Effector CD4-positive, alpha-beta T cell (primary cell): ENCODE measurements around the gene MCM3AP.
A peak's percentile ranks its signal among the peaks of the same experiment; 100 is the strongest.

Experiments used
- DNase-seq: peaks from one replicate; pipeline ENCODE4 v3.0.0-alpha.2; 2020
- total RNA-seq: gene quantifications from one replicate; lab custom pipeline; 2026; lab: John Stamatoyannopoulos, UW

MCM3AP gene
- total RNA-seq = 223 reads per million, percentile 93 among the genes with 10 or more reads in this experiment

- no peak for DNase-seq
Observed at GRCh38 chr21:46285206-46285661, at the start of gene MCM3AP. Gene MCM3AP, minus strand, starts transcription at chr21:46285611. Its CDS starts 325 bp downstream, at chr21:46285286.

GRCh38 chr21:46334351-46335140 is 49.1 kb upstream of the MCM3AP start:
- DNase-seq = no peak

GRCh38 chr21:46329796-46330195 is 44.4 kb upstream of the MCM3AP start:
- DNase-seq = no peak

- DNase-seq = no peak
Observed at GRCh38 chr21:46328151-46328550, 42.7 kb upstream of the MCM3AP start.

GRCh38 chr21:46327711-46328110 is 42.3 kb upstream of the MCM3AP start:
- DNase-seq = no peak

- DNase-seq = no peak
Observed at GRCh38 chr21:46326110-46326703, 40.8 kb upstream of the MCM3AP start.

- peak; percentile 18 for DNase-seq
Observed at GRCh38 chr21:46325073-46325912, 39.9 kb upstream of the MCM3AP start.

- peak; percentile 81 for DNase-seq
Observed at GRCh38 chr21:46324390-46325072, 39.1 kb upstream of the MCM3AP start.

GRCh38 chr21:46323710-46324389 is 38.4 kb upstream of the MCM3AP start, which contains the start of the genes C21orf58 and PCNT:
Gene C21orf58, minus strand, starts transcription at chr21:46323870. Its CDS starts 1,132 bp downstream, at chr21:46322738.
Gene PCNT, plus strand, starts transcription at chr21:46324156. Its CDS starts 73 bp downstream, at chr21:46324229.
- DNase-seq = peak; percentile 95

GRCh38 chr21:46323227-46323709 is 37.9 kb upstream of the MCM3AP start:
- DNase-seq = no peak

- DNase-seq = no peak
Observed at GRCh38 chr21:46322351-46323226, 37.2 kb upstream of the MCM3AP start.

GRCh38 chr21:46320331-46320801 is 35.0 kb upstream of the MCM3AP start:
- no peak for DNase-seq

GRCh38 chr21:46319186-46319585 is 33.8 kb upstream of the MCM3AP start:
- no peak for DNase-seq

GRCh38 chr21:46318464-46318845 is 33.0 kb upstream of the MCM3AP start:
- DNase-seq = no peak

- DNase-seq = no peak
Observed at GRCh38 chr21:46317710-46318463, 32.5 kb upstream of the MCM3AP start.

- DNase-seq = no peak
Observed at GRCh38 chr21:46316708-46317324, 31.4 kb upstream of the MCM3AP start.

- no peak for DNase-seq
Observed at GRCh38 chr21:46314441-46315020, 29.1 kb upstream of the MCM3AP start.

- no peak for DNase-seq
Observed at GRCh38 chr21:46312949-46313348, 27.5 kb upstream of the MCM3AP start.

- DNase-seq = no peak
Observed at GRCh38 chr21:46311568-46311967, 26.2 kb upstream of the MCM3AP start.
